GM10847 (cell line): Measurements from ENCODE around the gene RBM42.
A peak's percentile ranks its signal among the peaks of the same experiment; 100 is the strongest.

Source experiments
- POLR2A ChIP-seq: IDR thresholded peaks from 2 replicates; pipeline ENCODE4 v1.6.1; 2011; ENCODE audit not compliant: insufficient read length; ENCODE audit errors: extremely low read depth

RBM42 gene

GRCh38 chr19:35642798-35643254, 14.0 kb downstream of the RBM42 start:
- no peak for TF ChIP-seq POLR2A

GRCh38 chr19:35643255-35644205, 14.7 kb downstream of the RBM42 start:
- peak; percentile 93 for TF ChIP-seq POLR2A

GRCh38 chr19:35644206-35644986, 15.6 kb downstream of the RBM42 start:
- no peak for TF ChIP-seq POLR2A

GRCh38 chr19:35644987-35645679, 16.3 kb downstream of the RBM42 start:
- no peak for TF ChIP-seq POLR2A

- no peak for TF ChIP-seq POLR2A
These were observed 17.1 kb downstream of the RBM42 start for GRCh38 chr19:35645680-35646511.

- peak; percentile 68 for TF ChIP-seq POLR2A
These were observed 19.5 kb downstream of the RBM42 start, which contains the start of gene COX6B1 for GRCh38 chr19:35648017-35648961. Gene COX6B1, plus strand, starts transcription at chr19:35648323. Its CDS starts 2,921 bp downstream, at chr19:35651244.

- no peak for TF ChIP-seq POLR2A
These were observed 21.7 kb downstream of the RBM42 start for GRCh38 chr19:35650581-35650980.

GRCh38 chr19:35655600-35655999, 26.8 kb downstream of the RBM42 start:
- TF ChIP-seq POLR2A: no peak

GRCh38 chr19:35656700-35657099, 27.9 kb downstream of the RBM42 start:
- TF ChIP-seq POLR2A: no peak

GRCh38 chr19:35657904-35658700, 29.3 kb downstream of the RBM42 start:
- TF ChIP-seq POLR2A: no peak

GRCh38 chr19:35661995-35662340, 33.1 kb downstream of the RBM42 start:
- no peak for TF ChIP-seq POLR2A

GRCh38 chr19:35663981-35664380, 35.1 kb downstream of the RBM42 start:
- TF ChIP-seq POLR2A: no peak

GRCh38 chr19:35665157-35665556, 36.3 kb downstream of the RBM42 start:
- TF ChIP-seq POLR2A: no peak

- no peak for TF ChIP-seq POLR2A
These were observed 36.8 kb downstream of the RBM42 start for GRCh38 chr19:35665604-35666003.
